NCI-H128 (cell line): ENCODE results near the gene TDRD10.

Experiments used
- DNase-seq: peaks from one replicate; lab custom pipeline; 2025; ENCODE audit not compliant: unreplicated experiment; lab: John Stamatoyannopoulos, UW

Gene TDRD10

DNA sequence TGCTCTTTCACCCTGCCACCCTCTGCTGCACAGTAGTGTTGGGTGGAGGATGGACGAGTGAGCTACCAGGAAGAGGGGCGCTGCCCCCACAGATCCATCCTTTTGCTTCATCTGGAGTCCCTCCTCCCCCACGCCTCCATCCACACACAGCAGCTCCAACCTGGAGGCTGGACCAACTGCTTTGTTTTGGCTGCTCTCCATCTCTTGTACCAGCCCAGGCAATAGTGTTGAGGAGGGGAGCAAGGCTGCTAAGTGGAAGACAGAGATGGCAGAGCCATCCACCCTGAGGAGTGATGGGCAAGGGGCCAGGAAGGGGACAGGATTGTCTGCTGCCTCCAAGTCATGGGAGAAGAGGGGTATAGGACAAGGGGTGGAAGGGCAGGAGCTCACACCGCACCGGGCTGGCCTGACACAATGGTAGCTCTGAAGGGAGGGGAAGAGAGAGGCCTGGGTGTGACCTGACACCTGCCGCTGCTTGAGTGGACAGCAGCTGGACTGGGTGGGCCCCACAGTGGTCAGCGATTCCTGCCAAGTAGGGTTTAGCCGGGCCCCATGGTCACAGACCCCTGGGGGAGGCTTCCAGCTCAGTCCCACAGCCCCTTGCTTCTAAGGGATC is 74.0 kb downstream of the TDRD10 start:
- DNase-seq, result no peak

DNA sequence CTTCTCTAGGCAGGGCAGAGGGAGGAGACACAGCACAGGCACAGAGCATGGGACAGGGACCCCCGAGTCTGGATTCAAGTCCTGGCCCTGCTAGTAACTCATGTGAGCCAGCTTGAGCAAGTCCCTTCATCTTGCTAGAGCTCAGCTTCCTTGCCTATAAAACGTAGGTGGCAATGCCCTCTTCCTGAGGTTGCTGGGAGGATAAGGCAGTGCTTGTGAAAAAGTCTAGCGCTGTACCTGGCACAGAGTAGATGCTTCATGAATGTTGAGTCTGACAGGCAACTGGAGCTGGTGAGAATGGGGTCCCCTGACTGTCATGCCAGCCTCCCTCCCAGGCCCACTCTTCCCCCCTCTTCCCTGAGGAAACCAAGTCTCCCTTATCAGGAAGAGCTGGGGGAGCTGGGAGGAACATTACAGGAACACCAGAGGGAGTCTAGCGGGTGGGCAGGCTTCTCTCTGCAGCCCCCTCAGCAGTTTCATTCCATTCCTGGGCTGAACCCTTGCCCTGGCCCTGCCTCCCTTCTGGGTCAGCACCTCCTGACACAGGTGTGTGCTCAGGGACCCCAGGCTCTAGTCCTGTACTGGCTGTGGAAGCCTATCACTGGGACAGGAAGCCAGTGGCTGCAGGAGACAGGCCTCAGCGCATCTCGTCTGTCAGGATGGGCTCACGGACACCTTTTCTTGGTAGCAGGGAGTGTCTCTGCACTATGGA is 75.5 kb downstream of the TDRD10 start:
- no peak for DNase-seq

DNA sequence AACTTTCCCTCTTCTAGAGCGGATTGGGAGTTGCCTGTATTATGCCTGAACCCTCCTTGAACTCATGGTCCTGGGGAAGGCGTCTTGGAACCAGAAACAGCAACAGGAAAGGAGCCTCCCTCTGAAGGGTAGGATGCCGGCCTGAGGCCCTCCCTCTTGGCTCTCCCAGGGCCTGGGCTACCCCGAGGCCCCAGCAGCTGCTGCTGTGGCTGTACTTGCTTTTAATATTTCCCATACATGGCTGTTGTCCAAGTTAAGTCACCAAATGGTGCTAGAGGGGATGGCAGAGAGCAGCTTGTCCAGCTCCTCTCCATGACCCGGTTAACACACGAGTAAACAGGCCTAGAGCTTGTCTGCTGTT is 76.0 kb downstream of the TDRD10 start:
- DNase-seq, result no peak

DNA sequence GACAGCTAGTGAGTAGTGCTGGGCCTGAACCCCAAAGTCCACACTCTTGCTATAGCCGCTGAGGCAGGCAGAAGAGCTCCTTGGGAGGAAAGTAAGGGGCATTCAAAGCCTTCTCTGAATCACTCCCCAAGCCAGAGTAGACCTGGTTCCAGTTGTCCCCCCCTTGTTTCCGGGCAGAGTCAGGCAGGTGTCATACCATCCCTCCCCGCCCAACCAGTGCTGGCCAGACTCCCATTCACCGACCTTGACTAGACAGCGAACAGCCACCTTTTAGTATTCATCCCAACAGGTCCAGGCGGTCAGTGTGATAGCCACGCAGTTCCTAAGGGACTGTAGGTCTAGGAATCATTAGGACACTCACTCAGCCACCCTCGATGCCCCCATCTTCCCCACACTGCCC is 77.4 kb downstream of the TDRD10 start:
- no peak for DNase-seq

DNA sequence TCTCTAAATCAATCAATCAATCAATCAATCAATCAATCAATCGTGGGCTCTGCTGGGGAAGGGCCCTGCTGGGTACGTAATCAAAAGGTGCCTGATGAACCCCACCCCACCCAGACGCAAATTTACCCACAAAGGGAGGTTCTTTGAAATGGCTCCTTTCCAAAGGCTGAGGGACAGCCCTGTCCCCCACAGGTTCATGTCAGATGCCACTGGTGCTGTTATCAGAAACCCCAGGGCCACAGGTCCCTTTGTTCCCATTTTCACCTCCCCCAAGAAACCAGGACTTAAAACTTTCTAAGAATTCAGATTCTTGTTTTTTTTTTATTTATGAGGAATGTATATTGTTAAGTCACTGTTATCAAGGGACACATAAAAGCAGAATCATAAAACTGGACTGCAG is 79.7 kb downstream of the TDRD10 start:
- DNase-seq, result no peak

DNA sequence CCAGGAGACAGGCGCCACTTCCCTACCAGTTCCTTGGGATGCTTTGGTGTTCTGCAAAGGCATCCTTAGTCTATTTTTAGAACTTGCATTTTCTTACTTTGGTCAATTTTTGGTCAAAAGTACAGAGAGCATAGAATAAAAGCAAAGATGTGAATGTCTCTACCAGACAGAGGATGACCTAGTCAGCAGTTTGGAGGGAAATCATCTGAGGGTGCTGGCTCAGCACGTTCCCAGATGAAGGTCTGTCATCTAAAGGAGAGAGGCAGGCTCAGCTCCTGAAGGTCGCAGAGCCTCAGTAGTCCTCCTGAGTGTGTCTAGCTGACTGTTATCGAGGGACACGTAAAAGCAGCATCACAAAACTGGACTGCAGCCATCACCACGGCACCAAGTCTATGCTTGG is 80.9 kb downstream of the TDRD10 start:
- no peak for DNase-seq

DNA sequence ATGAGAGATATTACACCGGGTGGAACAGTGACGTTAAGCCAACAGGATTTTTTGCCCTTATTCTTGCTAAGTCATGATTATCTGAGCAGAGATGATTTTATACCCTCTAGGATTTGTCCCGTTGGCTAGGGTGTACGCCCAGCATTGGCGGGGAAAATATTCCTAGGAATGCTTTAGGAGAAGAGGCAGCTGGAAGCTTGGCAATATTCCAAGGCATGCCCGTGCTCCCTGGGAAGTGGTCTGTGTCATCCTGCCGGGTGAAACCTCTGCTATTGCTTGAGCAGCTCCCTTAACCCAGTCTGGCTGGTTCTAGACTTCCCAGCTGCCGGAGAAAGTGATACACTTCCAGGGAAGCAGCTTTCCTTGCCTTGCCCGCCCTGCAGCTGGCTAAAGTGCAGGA is 81.8 kb downstream of the TDRD10 start:
- no peak for DNase-seq

DNA sequence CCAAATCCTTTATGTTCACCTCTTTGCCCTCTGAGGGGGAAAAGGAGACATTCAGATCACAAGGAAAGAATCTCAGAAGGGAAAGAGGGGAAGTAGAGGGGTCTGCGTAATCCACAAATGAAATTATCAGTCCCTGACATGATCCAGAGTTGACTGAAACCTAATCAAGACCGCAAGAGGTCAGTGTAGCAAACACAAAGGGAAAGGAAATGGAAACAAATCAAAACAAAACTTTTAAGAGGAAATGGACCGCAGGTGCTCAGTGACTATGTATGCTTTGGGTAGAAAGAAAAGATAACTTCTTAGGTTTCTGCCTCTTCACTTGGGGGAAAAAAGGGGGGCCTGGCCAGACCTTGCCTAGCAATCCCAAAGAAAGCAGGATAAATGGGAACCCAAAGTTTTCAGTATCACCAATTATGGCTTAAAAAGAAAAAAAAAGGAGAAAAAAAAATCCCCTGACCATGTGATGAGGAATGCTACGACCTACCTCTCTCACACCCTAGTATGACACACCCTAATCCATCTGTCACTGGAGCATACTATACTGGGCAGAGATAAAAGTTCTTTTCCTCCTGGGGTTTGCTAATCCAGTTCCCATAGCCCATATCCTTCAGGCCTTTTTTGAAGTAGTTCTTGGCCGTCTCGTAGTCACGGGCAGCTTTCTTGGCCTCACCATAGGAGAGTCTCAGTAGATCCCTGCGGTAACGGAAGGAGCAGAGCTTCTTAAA is 82.4 kb downstream of the TDRD10 start:
- DNase-seq, result no peak

DNA sequence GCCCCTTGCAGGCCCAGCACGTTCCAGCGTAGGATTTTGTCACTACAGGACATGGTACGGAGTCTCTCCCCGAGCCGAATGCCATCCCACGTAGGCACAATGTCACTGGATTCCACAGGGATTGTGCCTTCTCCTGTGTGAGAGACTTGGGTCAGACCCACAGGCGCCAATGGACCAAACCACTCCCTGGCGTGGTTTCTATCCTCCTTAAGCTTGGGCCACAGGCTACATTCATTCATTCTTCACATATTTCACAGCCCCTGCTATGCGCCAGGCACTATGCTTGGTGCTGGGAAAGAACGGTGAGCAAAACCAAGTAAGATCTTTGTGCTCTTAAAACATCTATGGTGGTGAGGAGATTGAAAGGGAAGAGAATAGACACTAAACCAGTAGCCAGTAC is 84.2 kb downstream of the TDRD10 start:
- no peak for DNase-seq

DNA sequence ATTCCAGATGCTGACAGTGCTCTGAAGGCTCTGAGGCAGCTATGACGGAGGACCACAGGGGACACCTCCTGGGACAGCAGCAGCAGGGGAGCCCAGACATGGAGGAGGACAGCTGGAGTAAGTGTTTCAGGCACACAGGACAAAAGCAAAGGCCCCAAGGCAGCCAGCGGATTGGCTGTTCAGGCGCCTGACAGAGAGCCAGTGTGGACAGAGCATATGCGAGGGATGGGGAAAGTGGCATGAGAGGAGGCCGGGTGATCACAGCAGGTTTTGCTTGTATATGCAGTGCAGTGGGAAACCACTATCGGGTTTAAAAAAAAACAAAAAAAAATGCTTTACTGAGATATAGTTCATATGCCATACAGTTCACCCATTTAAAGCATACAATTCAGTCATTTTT is 84.6 kb downstream of the TDRD10 start:
- no peak for DNase-seq

DNA sequence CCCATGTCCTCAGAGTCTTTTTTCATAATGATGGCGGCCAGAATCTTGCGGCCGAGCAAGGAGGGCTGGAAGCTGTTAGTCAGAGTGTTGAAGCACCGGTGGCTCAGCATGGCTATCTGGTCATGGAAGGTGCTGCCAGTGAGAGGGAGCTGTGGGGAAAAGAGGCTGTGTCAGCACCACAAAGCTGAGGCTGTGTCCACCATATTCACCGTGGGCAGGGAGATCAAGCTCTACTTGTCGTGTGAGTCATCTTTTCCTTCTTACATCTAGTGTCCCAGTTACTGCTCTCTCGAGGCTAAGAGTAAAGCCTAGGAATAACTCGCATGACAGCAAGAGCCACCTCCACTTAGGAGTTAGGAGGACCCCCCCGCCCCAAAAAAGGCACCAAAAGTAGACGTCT is 87.8 kb downstream of the TDRD10 start:
- DNase-seq, result no peak

DNA sequence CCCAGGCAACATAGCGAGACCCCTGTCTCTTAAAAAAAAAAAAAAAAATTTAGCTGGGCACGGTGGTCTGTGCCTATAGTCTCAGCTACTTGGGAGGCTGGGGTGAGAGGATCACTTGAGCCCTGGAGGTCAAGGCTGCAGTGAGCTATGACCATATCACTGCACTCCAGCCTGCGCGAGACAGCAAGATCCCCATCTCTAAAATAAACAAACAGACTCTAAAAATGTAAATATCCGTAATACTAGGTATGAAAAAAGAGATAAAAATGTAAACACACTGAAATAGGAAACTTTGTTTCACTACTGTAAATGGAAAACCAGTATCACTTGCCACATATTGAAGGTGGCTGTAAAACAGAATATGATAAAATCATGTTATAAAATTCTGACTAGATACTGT is 88.7 kb downstream of the TDRD10 start:
- DNase-seq, result no peak

DNA sequence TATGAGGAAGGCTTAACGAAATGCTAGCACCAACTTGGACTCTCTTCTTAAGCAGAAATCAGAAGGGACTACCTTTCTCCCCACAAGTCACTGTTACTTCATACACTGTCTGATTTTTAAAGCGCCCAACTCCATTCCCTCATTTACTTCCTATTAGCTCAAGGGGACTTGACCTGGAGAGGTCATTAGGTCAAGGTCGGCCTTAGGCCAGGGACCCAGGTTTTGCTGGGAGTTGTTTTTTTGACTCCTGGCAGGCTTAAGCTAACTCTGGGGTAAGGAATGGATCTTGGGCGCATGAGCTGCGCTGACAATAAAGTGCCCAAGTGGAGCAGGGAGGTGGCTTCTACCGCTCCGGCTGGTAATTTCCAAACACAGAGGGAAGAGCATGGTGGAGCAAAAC is 89.2 kb downstream of the TDRD10 start:
- DNase-seq, result no peak

DNA sequence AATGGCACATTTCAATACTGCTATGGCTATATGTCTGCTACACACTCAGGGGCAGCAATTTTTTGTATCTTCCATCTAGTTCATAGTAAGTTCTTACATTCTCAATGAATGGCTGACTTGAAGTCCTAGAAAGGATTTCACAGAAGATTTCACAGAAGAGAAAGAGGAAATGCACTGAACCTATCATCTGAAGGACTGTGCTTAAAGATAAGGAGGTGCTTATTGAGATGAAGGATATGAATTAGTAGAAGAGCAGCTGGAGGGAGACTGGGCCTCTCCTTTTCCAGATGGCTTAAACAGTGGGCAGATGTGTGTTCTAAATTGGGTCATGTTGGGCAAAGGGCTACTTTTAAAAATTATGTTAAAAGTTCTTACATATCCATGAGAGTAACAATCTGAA is 91.4 kb downstream of the TDRD10 start:
- DNase-seq, result no peak

DNA sequence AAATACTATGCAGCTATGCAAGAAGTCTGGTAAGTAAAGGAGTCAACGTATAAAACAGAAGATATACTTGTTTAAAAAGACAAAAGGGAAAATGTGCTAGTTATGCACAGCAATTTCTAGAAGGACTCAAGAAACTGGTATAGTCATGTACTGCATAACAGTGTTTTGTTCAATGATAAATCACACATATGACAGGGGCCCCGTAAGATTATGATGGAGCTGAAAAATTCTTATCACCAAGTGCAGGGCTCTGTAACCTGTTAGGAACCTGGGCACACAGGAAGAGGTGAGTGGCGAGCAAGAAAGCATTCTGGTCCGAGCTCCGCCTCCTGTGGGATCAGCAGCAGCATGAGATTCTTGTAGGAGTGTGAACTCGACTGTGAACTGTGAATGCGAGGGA is 92.8 kb downstream of the TDRD10 start:
- DNase-seq, result no peak

DNA sequence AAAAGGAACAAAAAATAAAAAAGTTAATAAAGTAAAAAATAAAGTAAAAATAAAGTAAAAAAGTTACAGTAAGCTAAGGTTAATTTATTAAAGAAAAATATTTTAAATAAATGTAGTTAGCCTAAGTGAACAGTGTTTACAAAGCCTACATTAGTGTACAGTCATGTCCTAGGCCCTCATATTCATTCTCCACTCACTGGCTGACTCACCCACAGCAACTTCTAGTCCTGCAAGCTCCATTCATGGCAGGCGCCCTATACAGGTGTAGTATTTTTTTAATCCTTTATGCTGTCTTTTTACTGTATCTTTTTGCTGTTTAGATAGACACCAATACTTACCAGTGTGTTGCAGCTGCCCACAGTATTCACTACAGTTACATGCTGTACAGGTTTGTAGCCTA is 93.6 kb downstream of the TDRD10 start:
- DNase-seq, result no peak
